H9 (cell line): Measurements from ENCODE around the gene MRPL45. TPM values are rescaled to one million over a fixed set of nuclear protein-coding genes. Genes with fewer than 3 reads are reported as not detected.
"Not testable (repeated sequence)": the region's sequence is repeated elsewhere in the genome, so short reads cannot be mapped to it uniquely, and the experiment has no call there.

Source experiments
- DNase-seq: peaks from one replicate; pipeline ENCODE4 v3.0.0-alpha.2; 2017
- H2AFZ ChIP-seq: one replicate; pipeline ENCODE4 v1.6.1; 2013; ENCODE audit warnings: mild to moderate bottlenecking, low read length, control low read depth, moderate library complexity
- H2AK5ac ChIP-seq: 2 replicates; pipeline ENCODE4 v1.6.1; 2013; ENCODE audit warnings: low read length, control low read depth, mixed read lengths; ENCODE audit not compliant: insufficient read length
- H2BK120ac ChIP-seq: one replicate; pipeline ENCODE4 v1.6.1; 2013; ENCODE audit warnings: low read depth, mild to moderate bottlenecking, low read length, control low read depth, inconsistent platforms; ENCODE audit not compliant: poor library complexity, severe bottlenecking
- H2BK12ac ChIP-seq: 2 replicates; pipeline ENCODE4 v1.6.1; 2013; ENCODE audit warnings: low read length, control low read depth, mixed read lengths, low read depth; ENCODE audit not compliant: insufficient read length
- H2BK15ac ChIP-seq: 2 replicates; pipeline ENCODE4 v1.6.1; 2013; ENCODE audit warnings: low read depth, low read length, control low read depth
- H2BK20ac ChIP-seq: one replicate; pipeline ENCODE4 v1.6.1; 2013; ENCODE audit warnings: low read depth, mild to moderate bottlenecking, low read length, control low read depth, inconsistent platforms; ENCODE audit not compliant: poor library complexity, severe bottlenecking
- H2BK5ac ChIP-seq: 2 replicates; pipeline ENCODE4 v1.6.1; 2013; ENCODE audit warnings: low read length, control low read depth, mixed read lengths; ENCODE audit not compliant: insufficient read length
- H3K14ac ChIP-seq: 2 replicates; pipeline ENCODE4 v1.6.1; 2013; ENCODE audit warnings: low read length, control low read depth; ENCODE audit not compliant: insufficient read depth
- H3K18ac ChIP-seq: 2 replicates; pipeline ENCODE4 v1.6.1; 2013; ENCODE audit warnings: low read depth, mild to moderate bottlenecking, mixed read lengths, low read length, control low read depth; ENCODE audit not compliant: insufficient read length
- H3K23ac ChIP-seq: 2 replicates; pipeline ENCODE4 v1.6.1; 2013; ENCODE audit warnings: low read length, control low read depth, mixed read lengths, low read depth; ENCODE audit not compliant: insufficient read length
- H3K23me2 ChIP-seq: 2 replicates; pipeline ENCODE4 v1.6.1; 2013; ENCODE audit warnings: low read depth, mild to moderate bottlenecking, mixed read lengths, low read length, control low read depth; ENCODE audit not compliant: insufficient read length, poor library complexity, severe bottlenecking
- H3K27ac ChIP-seq: 2 replicates; pipeline ENCODE4 v1.5.1; 2013; ENCODE audit warnings: low read length, control low read depth, mixed read lengths, low read depth; ENCODE audit not compliant: insufficient read length
- H3K27me3 ChIP-seq: 2 replicates; pipeline ENCODE4 v1.6.1; 2013; ENCODE audit warnings: low read length, control low read depth, inconsistent platforms; ENCODE audit not compliant: insufficient read depth
- H3K4ac ChIP-seq: 2 replicates; pipeline ENCODE4 v1.6.1; 2013; ENCODE audit warnings: low read depth, mild to moderate bottlenecking, control low read depth, inconsistent platforms, low read length, moderate library complexity
- H3K4me1 ChIP-seq: 2 replicates; pipeline ENCODE4 v1.6.1; 2013; ENCODE audit warnings: low read length, control low read depth, inconsistent platforms; ENCODE audit not compliant: insufficient read depth
- H3K4me2 ChIP-seq: 2 replicates; pipeline ENCODE4 v1.6.1; 2013; ENCODE audit warnings: low read length, control low read depth, mixed read lengths; ENCODE audit not compliant: insufficient read length, insufficient read depth
- H3K56ac ChIP-seq: 2 replicates; pipeline ENCODE4 v1.6.1; 2013; ENCODE audit warnings: low read depth, mild to moderate bottlenecking, mixed read lengths, low read length, control low read depth; ENCODE audit not compliant: insufficient read length
- H3K79me1 ChIP-seq: 2 replicates; pipeline ENCODE4 v1.6.1; 2013; ENCODE audit warnings: low read depth, mild to moderate bottlenecking, moderate library complexity, low read length, control low read depth, inconsistent platforms; ENCODE audit not compliant: insufficient read depth, poor library complexity, severe bottlenecking
- H3K79me2 ChIP-seq: 2 replicates; pipeline ENCODE4 v1.6.1; 2013; ENCODE audit warnings: low read length, control low read depth, inconsistent platforms; ENCODE audit not compliant: insufficient read depth
- H3K9ac ChIP-seq: 2 replicates; pipeline ENCODE4 v1.6.1; 2013; ENCODE audit warnings: low read length, control low read depth, mixed read lengths; ENCODE audit not compliant: insufficient read length; ENCODE audit errors: extremely low read depth
- H3K9me3 ChIP-seq: one replicate; pipeline ENCODE4 v1.6.1; 2013; ENCODE audit warnings: low read depth, low read length, inconsistent platforms; ENCODE audit not compliant: control insufficient read depth
- H3T11ph ChIP-seq: one replicate; pipeline ENCODE4 v1.6.1; 2013; ENCODE audit warnings: mild to moderate bottlenecking, low read length, control low read depth, inconsistent platforms
- H4K20me1 ChIP-seq: one replicate; pipeline ENCODE4 v1.6.1; 2013; ENCODE audit not compliant: control insufficient read depth, insufficient read length, insufficient read depth
- H4K5ac ChIP-seq: 2 replicates; pipeline ENCODE4 v1.6.1; 2013; ENCODE audit warnings: low read depth, mild to moderate bottlenecking, mixed read lengths, low read length, control low read depth; ENCODE audit not compliant: insufficient read length
- H4K8ac ChIP-seq: replicated peaks from 2 replicates; pipeline ENCODE4 v1.6.1; 2013; ENCODE audit warnings: low read length, control low read depth, mixed read lengths, low read depth; ENCODE audit not compliant: insufficient read length
- H4K91ac ChIP-seq: 2 replicates; pipeline ENCODE4 v1.6.1; 2013; ENCODE audit warnings: low read depth, mild to moderate bottlenecking, moderate library complexity, mixed read lengths, low read length, control low read depth; ENCODE audit not compliant: insufficient read length
- H3K27ac Mint-ChIP-seq, 3 experiments: 2 replicates in 2 of 3; 3 replicates in 1 of 3; pipeline ENCODE4 v1.8.0; 2020 to 2021; ENCODE audit warnings: mixed read lengths in 3 of 3, mild to moderate bottlenecking in 1 of 3, moderate library complexity in 1 of 3
- H3K27me3 Mint-ChIP-seq: 2 replicates; pipeline ENCODE4 v1.8.0; 2021; ENCODE audit warnings: low read depth, mild to moderate bottlenecking, moderate library complexity, mixed read lengths
- H3K36me3 Mint-ChIP-seq, 3 experiments: 2 replicates in 2 of 3; 3 replicates in 1 of 3; pipeline ENCODE4 v1.8.0; 2020 to 2021; ENCODE audit warnings: low read depth in 3 of 3, mixed read lengths in 3 of 3; ENCODE audit not compliant: insufficient read depth in 1 of 3
- H3K4me1 Mint-ChIP-seq, 2 experiments: 2 replicates each; pipeline ENCODE4 v1.8.0; 2020; ENCODE audit warnings: mixed read lengths in 2 of 2
- H3K4me3 Mint-ChIP-seq, 2 experiments: 2 replicates in 1 of 2; 3 replicates in 1 of 2; pipeline ENCODE4 v1.8.0; 2020 to 2021; ENCODE audit warnings: mild to moderate bottlenecking in 2 of 2, mixed read lengths in 2 of 2, moderate library complexity in 1 of 2
- H3K9me3 Mint-ChIP-seq, 2 experiments: 2 replicates in 1 of 2; 3 replicates in 1 of 2; pipeline ENCODE4 v1.8.0; 2020; ENCODE audit warnings: mild to moderate bottlenecking in 2 of 2, mixed read lengths in 2 of 2, moderate library complexity in 1 of 2
- WGBS: extraction: QIAGEN DNeasy Blood & Tissue Kit; methylation state at CpG from one replicate; pipeline ENCODE4 v1.1.7; 2013; ENCODE audit warnings: missing lambda C conversion rate, low lambda C conversion rate, mixed read lengths; ENCODE audit not compliant: insufficient read length; ENCODE audit errors: extremely low coverage; 5-methylcytosine and 5-hydroxymethylcytosine counted together
- long read RNA-seq: library from polyadenylated mRNA; unstranded; transcript quantifications from one replicate; pipeline ENCODE4 v2.0.0, GENCODE V29; 2020
- total RNA-seq: library from RNA; stranded (reverse); gene quantifications from 2 replicates; pipeline ENCODE4 v1.2.1, GENCODE V29; 2021

MRPL45 gene
- total RNA-seq, result 57.7 and 59.9 TPM in 2 replicates
- long read RNA-seq, transcript MRPL45-203 (8 exons, 1,705 nt), result major isoform, 269 of 294 reads
- long read RNA-seq, partial matches to known transcripts, result 9 of 294 reads
- long read RNA-seq, other reads (novel, unspliced or antisense), result 13 of 294 reads

DNA sequence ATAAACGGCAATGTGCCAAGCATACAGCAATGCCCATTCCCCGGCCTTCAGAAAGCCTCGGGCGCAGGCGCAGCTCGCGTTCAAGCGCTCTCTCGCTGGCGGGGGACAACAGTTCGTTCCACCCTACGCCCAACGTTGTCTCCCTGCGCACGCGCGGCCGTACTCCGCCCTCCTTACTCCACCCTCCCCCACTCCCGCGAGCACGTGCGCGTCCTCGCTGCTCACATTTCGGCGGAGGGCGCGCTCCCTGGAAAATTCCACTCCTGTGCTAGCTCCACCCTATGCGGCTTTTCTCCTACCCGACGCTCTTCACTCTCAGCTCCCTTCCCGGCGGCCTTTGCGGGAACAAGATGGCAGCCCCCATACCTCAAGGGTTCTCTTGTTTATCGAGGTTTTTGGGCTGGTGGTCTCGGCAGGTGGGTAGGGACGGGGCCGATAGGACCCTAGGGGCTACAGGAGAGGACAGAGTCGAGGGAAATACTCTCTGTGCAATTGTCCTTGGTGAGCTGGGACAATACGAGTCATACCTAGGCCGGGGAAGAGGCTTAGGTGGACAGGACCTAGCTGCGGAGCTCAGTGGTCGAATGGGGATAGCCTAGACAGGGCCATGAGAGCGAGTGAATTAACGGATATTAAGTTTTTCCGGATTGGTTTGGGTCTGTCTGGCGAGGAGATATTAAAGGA is at the start of gene MRPL45:
MRPL45 (plus strand) TSS at position 335 of the 684 bp plus-strand sequence; CDS start at position 351, 16 bp downstream.
- Mint-ChIP-seq H3K27ac (peak within 1 kb of the TSS; percentile 98 to 100 (median 100)), H3K4me3 (peak within 1 kb of the TSS; percentile 98), H3K36me3 (peaks cover 2 to 15% (median 4%) of the 10 kb centered on the region in 3 experiments; a peak in 6 of 7 replicates)
- not testable (repeated sequence) for H3K27me3 Mint-ChIP-seq, H3K4me1 Mint-ChIP-seq, H2BK15ac ChIP-seq, H2BK20ac ChIP-seq, H4K8ac ChIP-seq, H2BK12ac ChIP-seq, H2BK5ac ChIP-seq, H3K79me2 ChIP-seq, H2AFZ ChIP-seq, H3K23me2 ChIP-seq, H3K18ac ChIP-seq, H3K9me3 Mint-ChIP-seq, H3K23ac ChIP-seq, H3K9me3 ChIP-seq, H4K91ac ChIP-seq, H2AK5ac ChIP-seq, H3K27me3 ChIP-seq, H2BK120ac ChIP-seq, H3K14ac ChIP-seq, H3T11ph ChIP-seq, H3K56ac ChIP-seq, H3K4me1 ChIP-seq, H3K27ac ChIP-seq, H3K79me1 ChIP-seq, H3K4ac ChIP-seq, H4K20me1 ChIP-seq
- peak; percentile 99 for DNase-seq
- peak within 1 kb of the TSS; percentile 94 for H3K9ac ChIP-seq
- peak within 1 kb of the TSS; percentile 81 for H4K5ac ChIP-seq
- peak within 1 kb of the TSS; percentile 62 for H3K4me2 ChIP-seq
- WGBS, result no CpG with 5 or more reads among the region's 48 CpGs

DNA sequence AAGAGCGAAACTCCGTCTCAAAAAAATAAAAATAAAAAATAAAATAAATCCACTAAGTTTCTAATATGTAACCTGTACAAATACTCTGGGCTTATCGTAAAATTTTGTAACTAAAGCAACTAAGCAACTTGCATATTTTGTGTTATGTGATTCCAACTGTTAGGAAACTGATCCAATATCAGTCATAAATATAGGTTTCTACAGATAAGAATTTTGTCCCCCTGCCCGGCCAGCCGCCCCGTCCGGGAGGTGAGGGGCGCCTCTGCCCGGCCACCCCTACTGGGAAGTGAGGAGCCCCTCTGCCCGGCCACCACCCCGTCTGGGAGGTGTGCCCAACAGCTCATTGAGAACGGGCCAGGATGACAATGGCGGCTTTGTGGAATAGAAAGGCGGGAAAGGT is 43.8 kb upstream of the MRPL45 start:
- not testable (repeated sequence) for H3K4me3 Mint-ChIP-seq, H2BK5ac ChIP-seq, H3K4me1 ChIP-seq, H3K14ac ChIP-seq, H4K8ac ChIP-seq, H3K27me3 ChIP-seq, H3K27ac Mint-ChIP-seq, H3K36me3 Mint-ChIP-seq, H3K79me1 ChIP-seq, DNase-seq, H3K4ac ChIP-seq, H3K56ac ChIP-seq, H3K23me2 ChIP-seq, H3K23ac ChIP-seq, H3K18ac ChIP-seq, H3K9me3 Mint-ChIP-seq, H4K20me1 ChIP-seq, H3K27me3 Mint-ChIP-seq, H3K4me2 ChIP-seq, H4K5ac ChIP-seq, H3T11ph ChIP-seq, H2BK15ac ChIP-seq, H2BK120ac ChIP-seq, H2AK5ac ChIP-seq, H3K9ac ChIP-seq, H2AFZ ChIP-seq, H2BK20ac ChIP-seq, H4K91ac ChIP-seq, H3K9me3 ChIP-seq, H2BK12ac ChIP-seq, H3K79me2 ChIP-seq, H3K27ac ChIP-seq
- peaks cover 3 to 14% of the 10 kb centered on the region in 2 experiments; a peak in 2 of 4 replicates for H3K4me1 Mint-ChIP-seq
- WGBS, result no CpG with 5 or more reads among the region's 14 CpGs
